ENCODE measurements around the gene SUSD3.

The SUSD3 gene

GRCh38 chr9:93030642-93031628 is 27.6 kb upstream of the SUSD3 start:
- DNase-seq, result no peak

GRCh38 chr9:93031629-93032430 is 26.7 kb upstream of the SUSD3 start:
- DNase-seq, result no peak

GRCh38 chr9:93032545-93032944 is 26.0 kb upstream of the SUSD3 start:
- DNase-seq, result no peak

- DNase-seq, result no peak
Measured at GRCh38 chr9:93033531-93033930, 25.0 kb upstream of the SUSD3 start.

- no peak for DNase-seq
Measured at GRCh38 chr9:93035106-93035660, 23.3 kb upstream of the SUSD3 start.

GRCh38 chr9:93035821-93036351 is 22.6 kb upstream of the SUSD3 start:
- no peak for DNase-seq

GRCh38 chr9:93036887-93037475 is 21.5 kb upstream of the SUSD3 start:
- no peak for DNase-seq

- DNase-seq, result no peak
Measured at GRCh38 chr9:93037476-93037971, 21.0 kb upstream of the SUSD3 start.

GRCh38 chr9:93038918-93039317 is 19.6 kb upstream of the SUSD3 start:
- DNase-seq, result no peak

GRCh38 chr9:93039456-93039855 is 19.0 kb upstream of the SUSD3 start:
- DNase-seq, result no peak

GRCh38 chr9:93039976-93040375 is 18.5 kb upstream of the SUSD3 start:
- no peak for DNase-seq

GRCh38 chr9:93040409-93040808 is 18.1 kb upstream of the SUSD3 start:
- DNase-seq, result no peak

GRCh38 chr9:93041108-93041802 is 17.2 kb upstream of the SUSD3 start:
- DNase-seq, result no peak

GRCh38 chr9:93043122-93043521 is 15.4 kb upstream of the SUSD3 start:
- no peak for DNase-seq

- no peak for DNase-seq
Measured at GRCh38 chr9:93045521-93045920, 13.0 kb upstream of the SUSD3 start.

GRCh38 chr9:93048566-93049448 is 9.7 kb upstream of the SUSD3 start:
- no peak for DNase-seq

GRCh38 chr9:93049491-93049890 is 9.0 kb upstream of the SUSD3 start:
- no peak for DNase-seq

- DNase-seq, result no peak
Measured at GRCh38 chr9:93050231-93050630, 8.3 kb upstream of the SUSD3 start.

- DNase-seq, result no peak
Measured at GRCh38 chr9:93051680-93052089, 6.8 kb upstream of the SUSD3 start.

- no peak for DNase-seq
Measured at GRCh38 chr9:93052791-93053540, 5.5 kb upstream of the SUSD3 start.
